ENCODE data around the gene SLC6A17.

The SLC6A17 gene

DNA sequence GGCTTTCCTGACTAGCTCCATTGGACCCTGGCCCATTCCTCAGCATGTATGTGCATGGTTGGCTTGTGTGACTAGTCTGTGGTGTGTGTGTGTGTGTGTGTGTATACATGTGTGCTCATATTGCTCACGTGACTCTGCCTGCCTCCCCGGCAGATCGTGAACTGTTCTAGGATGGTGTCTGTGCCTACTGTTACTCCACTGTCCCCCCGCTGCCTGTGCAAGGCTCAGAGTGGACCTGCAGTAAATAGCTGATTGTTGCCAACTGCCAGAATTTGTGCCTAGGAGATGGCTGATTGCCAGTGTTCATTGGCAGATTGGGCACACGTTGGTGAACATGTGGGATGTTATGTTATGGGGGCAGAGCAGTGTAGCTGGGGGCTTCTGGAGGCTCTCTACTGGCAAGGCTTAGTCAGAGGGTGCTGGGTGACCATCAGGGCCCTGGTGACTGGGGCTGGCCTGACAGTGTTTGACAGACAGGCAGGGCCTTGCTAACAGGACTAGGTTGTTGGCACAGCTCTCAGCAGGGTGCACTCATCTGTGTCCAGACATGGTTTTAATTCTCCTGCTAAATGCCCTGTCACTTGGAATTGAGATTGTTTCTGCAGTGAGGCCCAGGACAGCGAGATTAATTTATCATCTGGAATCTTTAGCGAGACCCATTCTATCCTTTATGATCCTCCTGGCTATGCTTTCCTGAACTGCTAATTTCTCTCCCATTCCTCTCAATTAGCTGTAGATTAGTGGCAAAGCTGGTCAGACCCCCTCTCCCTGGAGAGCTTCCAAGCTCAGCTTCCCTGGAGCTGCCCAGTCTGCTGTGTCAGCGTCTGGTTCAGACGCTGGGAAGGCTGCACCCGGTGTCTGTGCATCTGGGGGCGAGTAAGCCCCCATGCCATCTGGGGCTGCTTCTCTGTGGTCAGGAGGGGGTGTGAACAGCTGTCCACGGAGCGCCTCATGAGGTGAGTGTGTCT is 20.8 kb downstream of the SLC6A17 start:
- Histone ChIP-seq H3K4me3 (ENCODE audit: low read length in 2 of 2) (no peak overlapping the region), H3K4me1 (ENCODE audit: control insufficient read depth in 2 of 2, insufficient read depth in 2 of 2, low read length in 2 of 2) (no peaks in the 10 kb centered on the region), H3K36me3 (ENCODE audit: control insufficient read depth in 2 of 2, insufficient read depth in 2 of 2, low read length in 2 of 2) (no peaks in the 10 kb centered on the region), H3K9ac (ENCODE audit: low read depth in 1 of 2, low read length in 2 of 2) (no peak overlapping the region), H3K9me3 (ENCODE audit: control insufficient read depth in 2 of 2, low read length in 2 of 2) (no peaks in the 10 kb centered on the region), H3K27ac (ENCODE audit: low read depth in 2 of 2, low read length in 2 of 2) (no peak overlapping the region), H3K27me3 (ENCODE audit: control insufficient read depth in 2 of 2, insufficient read depth in 2 of 2, low read length in 2 of 2) (no peaks in the 10 kb centered on the region)

DNA sequence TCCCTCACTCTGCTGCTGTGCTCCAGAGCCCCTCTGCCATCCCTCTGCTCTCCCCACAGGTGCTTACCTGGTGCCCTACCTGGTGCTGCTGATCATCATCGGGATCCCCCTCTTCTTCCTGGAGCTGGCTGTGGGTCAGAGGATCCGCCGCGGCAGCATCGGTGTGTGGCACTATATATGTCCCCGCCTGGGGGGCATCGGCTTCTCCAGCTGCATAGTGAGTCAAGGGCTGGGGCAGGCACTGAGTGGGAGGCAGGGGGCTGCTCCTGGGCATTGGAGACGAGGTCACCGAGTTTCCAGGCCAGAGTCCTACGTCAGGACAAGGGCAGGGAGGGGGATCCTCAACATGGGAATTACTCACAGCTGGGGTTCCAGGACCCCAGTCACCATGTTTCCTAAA is 21.7 kb downstream of the SLC6A17 start:
- Histone ChIP-seq H3K27ac (ENCODE audit: low read depth in 2 of 2, low read length in 2 of 2) (no peak overlapping the region), H3K9ac (ENCODE audit: low read depth in 1 of 2, low read length in 2 of 2) (no peak overlapping the region), H3K4me3 (ENCODE audit: low read length in 2 of 2) (no peak overlapping the region)

DNA sequence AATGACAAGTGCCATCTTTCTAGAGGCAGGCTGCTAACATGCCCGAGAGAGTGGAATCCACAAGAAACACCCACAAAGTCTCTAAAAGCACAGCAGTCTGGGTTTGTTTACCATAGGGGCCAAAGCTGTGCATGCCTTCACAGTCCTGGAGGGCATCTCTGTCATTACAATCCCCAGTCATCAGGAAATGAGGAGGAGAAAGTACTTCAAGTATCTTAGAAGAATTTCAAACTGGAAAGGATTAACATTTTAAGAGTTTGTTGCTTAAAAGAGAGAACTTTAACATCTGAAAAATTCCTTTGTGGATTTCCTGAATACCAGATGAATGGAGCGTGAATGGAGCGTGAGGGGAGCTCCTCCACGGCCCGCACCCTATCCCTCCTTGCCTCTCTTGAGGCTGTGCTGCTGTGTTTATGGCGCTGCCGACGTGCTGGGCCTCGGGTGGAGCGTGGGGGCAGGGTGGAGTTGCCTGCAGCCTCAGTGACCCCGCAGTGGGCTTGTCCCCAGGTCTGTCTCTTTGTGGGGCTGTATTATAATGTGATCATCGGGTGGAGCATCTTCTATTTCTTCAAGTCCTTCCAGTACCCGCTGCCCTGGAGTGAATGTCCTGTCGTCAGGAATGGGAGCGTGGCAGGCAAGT is 23.3 kb downstream of the SLC6A17 start:
- no peaks in the 10 kb centered on the region for H3K36me3 ChIP-seq (ENCODE audit: control insufficient read depth in 2 of 2, insufficient read depth in 2 of 2, low read length in 2 of 2)
- peaks cover 0 to 3% of the 10 kb centered on the region in 2 donors for H3K27me3 ChIP-seq (ENCODE audit: control insufficient read depth in 2 of 2, insufficient read depth in 2 of 2, low read length in 2 of 2)
- H3K9ac ChIP-seq (ENCODE audit: low read depth in 1 of 2, low read length in 2 of 2): no peak overlapping the region
- H3K4me1 ChIP-seq (ENCODE audit: control insufficient read depth in 2 of 2, insufficient read depth in 2 of 2, low read length in 2 of 2): no peaks in the 10 kb centered on the region
- no peak overlapping the region for H3K27ac ChIP-seq (ENCODE audit: low read depth in 2 of 2, low read length in 2 of 2)
- H3K4me3 ChIP-seq (ENCODE audit: low read length in 2 of 2): no peak overlapping the region
- H3K9me3 ChIP-seq (ENCODE audit: control insufficient read depth in 2 of 2, low read length in 2 of 2): no peaks in the 10 kb centered on the region

More for the DNA sequence above, 21.7 kb downstream of the SLC6A17 start:
- H3K27me3 ChIP-seq (ENCODE audit: control insufficient read depth in 2 of 2, insufficient read depth in 2 of 2, low read length in 2 of 2): peaks cover 0 to 3% of the 10 kb centered on the region in 2 donors
- H3K4me1 ChIP-seq (ENCODE audit: control insufficient read depth in 2 of 2, insufficient read depth in 2 of 2, low read length in 2 of 2): no peaks in the 10 kb centered on the region
- no peaks in the 10 kb centered on the region for H3K36me3 ChIP-seq (ENCODE audit: control insufficient read depth in 2 of 2, insufficient read depth in 2 of 2, low read length in 2 of 2)
- H3K9me3 ChIP-seq (ENCODE audit: control insufficient read depth in 2 of 2, low read length in 2 of 2): no peaks in the 10 kb centered on the region

DNA sequence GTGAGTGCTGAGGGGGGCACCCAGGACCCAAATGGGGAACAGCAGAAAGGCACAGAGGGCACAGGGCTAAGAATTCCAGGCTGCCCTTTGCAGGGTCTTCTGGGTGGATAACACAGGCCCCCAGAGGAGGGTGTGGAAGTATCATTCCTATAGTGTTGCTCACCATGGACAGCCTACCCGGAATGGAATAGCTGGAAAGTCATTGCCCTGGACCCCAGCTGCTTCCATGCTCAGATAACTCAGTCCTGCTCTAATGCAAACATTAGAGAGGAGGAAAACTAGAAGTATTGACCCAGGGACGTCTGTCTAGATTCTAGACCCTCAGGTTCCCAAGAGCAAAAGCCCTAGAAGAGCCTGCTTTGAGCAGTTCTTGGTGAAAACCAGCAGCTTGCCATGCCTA is 24.7 kb downstream of the SLC6A17 start:
- H3K27ac ChIP-seq (ENCODE audit: low read depth in 2 of 2, low read length in 2 of 2): no peak overlapping the region
- H3K36me3 ChIP-seq (ENCODE audit: control insufficient read depth in 2 of 2, insufficient read depth in 2 of 2, low read length in 2 of 2): no peaks in the 10 kb centered on the region
- H3K27me3 ChIP-seq (ENCODE audit: control insufficient read depth in 2 of 2, insufficient read depth in 2 of 2, low read length in 2 of 2): peaks cover 0 to 3% of the 10 kb centered on the region in 2 donors
- H3K9me3 ChIP-seq (ENCODE audit: control insufficient read depth in 2 of 2, low read length in 2 of 2): no peaks in the 10 kb centered on the region
- H3K4me1 ChIP-seq (ENCODE audit: control insufficient read depth in 2 of 2, insufficient read depth in 2 of 2, low read length in 2 of 2): no peaks in the 10 kb centered on the region
- H3K4me3 ChIP-seq (ENCODE audit: low read length in 2 of 2): no peak overlapping the region
- no peak overlapping the region for H3K9ac ChIP-seq (ENCODE audit: low read depth in 1 of 2, low read length in 2 of 2)

DNA sequence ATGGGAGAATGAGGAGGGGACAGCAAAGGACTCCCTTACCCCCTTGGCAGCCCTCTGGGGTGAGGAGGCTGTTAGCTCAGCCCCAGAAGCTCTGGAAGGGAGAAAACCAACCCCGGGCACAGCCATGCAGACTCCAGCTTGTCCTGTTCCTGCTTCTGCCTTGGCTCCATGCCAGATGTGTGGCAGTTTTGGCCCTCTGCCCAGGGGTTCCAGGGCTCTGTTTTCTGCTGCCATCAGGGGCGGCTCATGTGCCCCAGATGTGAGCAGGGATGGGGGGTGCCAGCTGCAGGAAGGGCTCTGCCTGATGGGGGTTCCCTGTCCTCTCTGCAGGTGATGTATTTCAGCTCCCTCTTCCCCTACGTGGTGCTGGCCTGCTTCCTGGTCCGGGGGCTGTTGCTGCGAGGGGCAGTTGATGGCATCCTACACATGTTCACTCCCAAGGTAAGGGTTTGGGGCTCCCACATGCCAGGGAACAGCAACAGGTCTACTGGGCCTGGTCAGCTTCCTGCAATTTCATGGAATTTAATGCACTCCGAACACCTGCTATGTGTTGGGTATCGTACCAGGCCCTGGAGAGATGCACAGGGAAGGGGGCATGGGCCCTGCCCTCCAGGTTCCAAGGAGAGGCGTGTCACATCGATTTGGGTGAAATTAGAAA is 26.1 kb downstream of the SLC6A17 start:
- no peak overlapping the region for H3K27ac ChIP-seq (ENCODE audit: low read depth in 2 of 2, low read length in 2 of 2)

DNA sequence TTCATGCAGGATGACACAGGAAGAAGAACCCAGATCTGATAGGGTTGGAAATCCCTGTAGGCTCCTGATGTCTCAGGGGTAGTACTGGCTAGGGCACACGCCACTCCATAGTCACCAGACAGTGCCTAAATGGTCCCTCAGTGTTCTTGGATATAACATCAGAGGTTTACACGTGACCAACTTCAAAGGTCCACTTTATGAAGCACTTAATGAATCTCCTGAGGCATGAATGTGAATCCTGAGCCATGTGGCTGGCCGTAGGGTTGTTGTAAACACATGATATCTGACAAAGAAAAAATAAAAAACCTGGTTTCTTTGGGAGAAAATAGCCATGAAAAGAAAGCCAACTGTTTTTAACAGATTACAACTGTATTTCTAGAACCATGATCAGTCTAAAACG is 27.5 kb downstream of the SLC6A17 start:
- Histone ChIP-seq H3K9ac (ENCODE audit: low read depth in 1 of 2, low read length in 2 of 2) (no peak overlapping the region), H3K9me3 (ENCODE audit: control insufficient read depth in 2 of 2, low read length in 2 of 2) (no peaks in the 10 kb centered on the region), H3K36me3 (ENCODE audit: control insufficient read depth in 2 of 2, insufficient read depth in 2 of 2, low read length in 2 of 2) (no peaks in the 10 kb centered on the region), H3K4me1 (ENCODE audit: control insufficient read depth in 2 of 2, insufficient read depth in 2 of 2, low read length in 2 of 2) (no peaks in the 10 kb centered on the region), H3K27ac (ENCODE audit: low read depth in 2 of 2, low read length in 2 of 2) (no peak overlapping the region), H3K4me3 (ENCODE audit: low read length in 2 of 2) (no peak overlapping the region), H3K27me3 (ENCODE audit: control insufficient read depth in 2 of 2, insufficient read depth in 2 of 2, low read length in 2 of 2) (peaks cover 0 to 3% of the 10 kb centered on the region in 2 donors)

More for the DNA sequence above, 26.1 kb downstream of the SLC6A17 start:
- Histone ChIP-seq H3K9me3 (ENCODE audit: control insufficient read depth in 2 of 2, low read length in 2 of 2) (no peaks in the 10 kb centered on the region), H3K4me3 (ENCODE audit: low read length in 2 of 2) (no peak overlapping the region), H3K9ac (ENCODE audit: low read depth in 1 of 2, low read length in 2 of 2) (no peak overlapping the region), H3K27me3 (ENCODE audit: control insufficient read depth in 2 of 2, insufficient read depth in 2 of 2, low read length in 2 of 2) (peaks cover 0 to 3% of the 10 kb centered on the region in 2 donors), H3K36me3 (ENCODE audit: control insufficient read depth in 2 of 2, insufficient read depth in 2 of 2, low read length in 2 of 2) (no peaks in the 10 kb centered on the region), H3K4me1 (ENCODE audit: control insufficient read depth in 2 of 2, insufficient read depth in 2 of 2, low read length in 2 of 2) (no peaks in the 10 kb centered on the region)

DNA sequence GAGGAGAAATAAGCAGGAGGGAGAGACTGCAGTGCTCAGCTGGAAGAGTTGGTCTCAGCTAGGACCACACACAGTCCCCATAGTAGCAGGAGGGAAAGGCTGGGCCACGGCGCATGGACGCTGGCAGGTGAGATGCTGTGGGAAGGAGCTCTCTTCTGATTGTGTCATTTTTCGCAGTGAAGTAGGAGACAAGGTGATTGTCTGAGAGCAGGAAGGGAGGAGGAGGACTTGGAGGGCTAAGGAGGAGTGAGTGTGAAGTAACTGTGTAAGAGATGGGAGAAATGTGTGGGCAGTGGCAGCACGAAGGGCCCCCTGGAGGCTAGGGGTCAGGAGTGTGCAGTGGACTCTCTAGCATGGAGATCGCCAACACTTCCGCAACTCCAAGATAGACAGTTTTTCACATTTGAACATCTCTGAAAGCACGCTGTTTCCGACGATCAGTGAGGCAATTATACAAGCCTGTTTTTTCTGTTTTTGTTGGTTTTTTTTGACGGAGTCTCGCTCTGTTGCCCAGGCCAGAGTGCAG is 33.4 kb downstream of the SLC6A17 start:
- H3K27ac ChIP-seq (ENCODE audit: low read depth in 2 of 2, low read length in 2 of 2): no peak overlapping the region
- H3K4me3 ChIP-seq (ENCODE audit: low read length in 2 of 2): no peak overlapping the region
- H3K27me3 ChIP-seq (ENCODE audit: control insufficient read depth in 2 of 2, insufficient read depth in 2 of 2, low read length in 2 of 2): peaks cover 0 to 5% of the 10 kb centered on the region in 2 donors
- no peaks in the 10 kb centered on the region for H3K36me3 ChIP-seq (ENCODE audit: control insufficient read depth in 2 of 2, insufficient read depth in 2 of 2, low read length in 2 of 2)
- H3K9me3 ChIP-seq (ENCODE audit: control insufficient read depth in 2 of 2, low read length in 2 of 2): no peaks in the 10 kb centered on the region
- no peak overlapping the region for H3K9ac ChIP-seq (ENCODE audit: low read depth in 1 of 2, low read length in 2 of 2)
- no peaks in the 10 kb centered on the region for H3K4me1 ChIP-seq (ENCODE audit: control insufficient read depth in 2 of 2, insufficient read depth in 2 of 2, low read length in 2 of 2)

DNA sequence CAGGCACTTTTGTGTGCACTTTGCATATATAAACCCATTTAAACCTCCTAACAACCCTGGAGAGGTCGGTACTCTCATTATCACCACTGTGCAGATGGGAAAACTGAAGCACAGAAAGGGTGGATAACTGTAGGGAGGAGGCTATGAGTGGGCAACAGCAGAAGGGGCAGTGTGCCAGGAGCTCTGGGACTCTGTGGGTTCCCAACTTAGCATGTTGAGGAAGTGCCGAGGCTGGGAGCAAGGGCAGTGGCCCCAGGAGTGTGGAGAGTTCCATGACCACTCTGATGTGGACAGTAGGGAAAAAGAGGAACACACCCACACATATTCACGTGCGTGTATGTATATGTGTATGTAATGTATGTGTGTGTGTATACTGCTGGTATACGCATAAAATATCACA is 34.2 kb downstream of the SLC6A17 start:
- H3K27me3 ChIP-seq (ENCODE audit: control insufficient read depth in 2 of 2, insufficient read depth in 2 of 2, low read length in 2 of 2): peaks cover 0 to 5% of the 10 kb centered on the region in 2 donors
- H3K4me1 ChIP-seq (ENCODE audit: control insufficient read depth in 2 of 2, insufficient read depth in 2 of 2, low read length in 2 of 2): no peaks in the 10 kb centered on the region
- H3K9ac ChIP-seq (ENCODE audit: low read depth in 1 of 2, low read length in 2 of 2): no peak overlapping the region
- no peak overlapping the region for H3K4me3 ChIP-seq (ENCODE audit: low read length in 2 of 2)
- H3K36me3 ChIP-seq (ENCODE audit: control insufficient read depth in 2 of 2, insufficient read depth in 2 of 2, low read length in 2 of 2): no peaks in the 10 kb centered on the region
- H3K27ac ChIP-seq (ENCODE audit: low read depth in 2 of 2, low read length in 2 of 2): no peak overlapping the region
- H3K9me3 ChIP-seq (ENCODE audit: control insufficient read depth in 2 of 2, low read length in 2 of 2): no peaks in the 10 kb centered on the region

DNA sequence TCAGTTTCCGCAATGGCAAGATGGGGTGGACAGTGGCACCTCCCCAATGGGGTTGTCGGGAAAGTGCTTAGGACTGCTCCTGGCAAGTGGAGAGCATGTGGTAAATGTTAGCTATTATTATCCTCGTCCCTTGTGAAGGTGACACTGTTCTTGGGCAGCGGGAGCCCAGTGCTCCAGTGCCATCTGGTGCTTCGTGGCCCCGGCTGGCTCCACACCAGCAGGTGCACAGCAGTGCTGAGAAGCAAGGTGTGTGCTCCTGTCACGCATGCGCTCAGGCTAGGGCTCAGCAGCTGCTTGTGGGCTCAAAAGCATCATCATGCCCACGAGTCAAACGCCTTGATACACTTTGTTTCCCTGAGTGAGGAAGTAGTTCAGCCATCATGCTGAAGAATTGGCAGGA is 34.9 kb downstream of the SLC6A17 start:
- Histone ChIP-seq H3K4me1 (ENCODE audit: control insufficient read depth in 2 of 2, insufficient read depth in 2 of 2, low read length in 2 of 2) (no peaks in the 10 kb centered on the region), H3K4me3 (ENCODE audit: low read length in 2 of 2) (no peak overlapping the region), H3K9me3 (ENCODE audit: control insufficient read depth in 2 of 2, low read length in 2 of 2) (no peaks in the 10 kb centered on the region), H3K27me3 (ENCODE audit: control insufficient read depth in 2 of 2, insufficient read depth in 2 of 2, low read length in 2 of 2) (peaks cover 0 to 5% of the 10 kb centered on the region in 2 donors), H3K9ac (ENCODE audit: low read depth in 1 of 2, low read length in 2 of 2) (no peak overlapping the region), H3K36me3 (ENCODE audit: control insufficient read depth in 2 of 2, insufficient read depth in 2 of 2, low read length in 2 of 2) (no peaks in the 10 kb centered on the region), H3K27ac (ENCODE audit: low read depth in 2 of 2, low read length in 2 of 2) (no peak overlapping the region)

DNA sequence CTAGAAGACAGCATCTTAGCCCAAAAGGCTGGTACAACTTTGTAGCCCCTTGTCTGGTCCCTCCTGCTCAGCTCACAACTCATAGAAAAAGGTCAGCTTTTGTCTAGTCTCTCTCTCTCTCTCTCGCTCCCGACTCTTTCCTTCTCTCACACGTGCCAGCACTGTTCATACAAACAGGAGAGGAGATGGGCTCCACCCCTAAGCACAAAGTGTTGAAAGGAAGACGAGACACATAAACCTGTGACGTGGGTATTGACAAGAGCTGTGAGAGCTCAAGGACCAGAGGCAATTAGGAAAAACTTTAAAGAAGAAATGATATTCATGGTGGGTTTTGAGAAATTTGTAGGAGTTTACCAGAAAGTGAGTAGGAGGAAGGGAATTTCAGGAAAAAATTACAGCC is 36.3 kb downstream of the SLC6A17 start:
- peaks cover 0 to 5% of the 10 kb centered on the region in 2 donors for H3K27me3 ChIP-seq (ENCODE audit: control insufficient read depth in 2 of 2, insufficient read depth in 2 of 2, low read length in 2 of 2)
- no peaks in the 10 kb centered on the region for H3K9me3 ChIP-seq (ENCODE audit: control insufficient read depth in 2 of 2, low read length in 2 of 2)
- H3K36me3 ChIP-seq (ENCODE audit: control insufficient read depth in 2 of 2, insufficient read depth in 2 of 2, low read length in 2 of 2): no peaks in the 10 kb centered on the region
- no peak overlapping the region for H3K9ac ChIP-seq (ENCODE audit: low read depth in 1 of 2, low read length in 2 of 2)
- no peak overlapping the region for H3K27ac ChIP-seq (ENCODE audit: low read depth in 2 of 2, low read length in 2 of 2)
- H3K4me3 ChIP-seq (ENCODE audit: low read length in 2 of 2): no peak overlapping the region
- no peaks in the 10 kb centered on the region for H3K4me1 ChIP-seq (ENCODE audit: control insufficient read depth in 2 of 2, insufficient read depth in 2 of 2, low read length in 2 of 2)

All from mucosa of rectum (tissue), 2 donors.